HL-60 (cell line): Measurements from ENCODE around the gene CAMKK2.

Experiments
- DNase-seq, 2 experiments: peaks; one replicate each; pipeline ENCODE4 v3.0.0-alpha.2; 2010 to 2020; ENCODE audit warnings: low read depth in 1 of 2, low spot score in 1 of 2
- H3K27ac ChIP-seq: fragments of 250-450 bp; sonication (Bioruptor Pico); replicated peaks from 2 replicates; pipeline ENCODE4 v1.5.1; 2020; ENCODE audit warnings: mild to moderate bottlenecking, moderate library complexity
- H3K27me3 ChIP-seq: fragments of 250-450 bp; sonication (Bioruptor Pico); 2 replicates; pipeline ENCODE4 v1.5.1; 2021; ENCODE audit warnings: mild to moderate bottlenecking, moderate library complexity; ENCODE audit not compliant: insufficient read depth, poor library complexity, severe bottlenecking
- H3K4me3 ChIP-seq: replicated peaks from 2 replicates; pipeline ENCODE4 v1.5.1; 2011; ENCODE audit warnings: mild to moderate bottlenecking, control low read depth, low read length; ENCODE audit not compliant: insufficient read depth
- CTCF ChIP-seq: IDR thresholded peaks from one replicate; pipeline ENCODE4 v1.5.1; 2011; ENCODE audit warnings: low read length, control low read depth, inconsistent platforms; ENCODE audit not compliant: insufficient read depth
- GABPA ChIP-seq: IDR thresholded peaks from 2 replicates; pipeline ENCODE4 v1.6.1; 2012; ENCODE audit warnings: low read depth
- POLR2AphosphoS5 ChIP-seq: IDR thresholded peaks from 2 replicates; pipeline ENCODE4 v1.6.1; 2012; ENCODE audit warnings: low read depth
- REST ChIP-seq: IDR thresholded peaks from 2 replicates; pipeline ENCODE4 v1.6.1; 2012; ENCODE audit warnings: low read depth; ENCODE audit not compliant: insufficient replicate concordance
- SPI1 ChIP-seq: IDR thresholded peaks from 2 replicates; pipeline ENCODE4 v1.6.1; 2012; ENCODE audit warnings: low read depth, mild to moderate bottlenecking, borderline replicate concordance

CAMKK2 gene

GRCh38 chr12:121217063-121217462 is 79.4 kb downstream of the CAMKK2 start:
- Histone ChIP-seq H3K4me3 (no peak overlapping the region), H3K27ac (no peak overlapping the region), H3K27me3 (no peaks in the 10 kb centered on the region)
- TF ChIP-seq CTCF: no peak
- TF ChIP-seq SPI1: no peak
- DNase-seq: no peak

GRCh38 chr12:121216102-121216501 is 80.4 kb downstream of the CAMKK2 start:
- H3K4me3 ChIP-seq: no peak overlapping the region
- no peaks in the 10 kb centered on the region for H3K27me3 ChIP-seq
- TF ChIP-seq CTCF (no peak), REST (no peak), GABPA (no peak), POLR2AphosphoS5 (no peak), SPI1 (no peak)
- H3K27ac ChIP-seq: no peak overlapping the region
- DNase-seq: no peak

- H3K4me3 ChIP-seq: no peak overlapping the region
- peak overlapping the region; percentile 24 for H3K27ac ChIP-seq
- TF ChIP-seq SPI1 (no peak), POLR2AphosphoS5 (no peak), CTCF (no peak), REST (no peak), GABPA (no peak)
- no peaks in the 10 kb centered on the region for H3K27me3 ChIP-seq
- no peak for DNase-seq
These were observed 81.4 kb downstream of the CAMKK2 start for GRCh38 chr12:121214855-121215745.

- Histone ChIP-seq H3K27me3 (no peaks in the 10 kb centered on the region), H3K27ac (peak overlapping the region; percentile 24), H3K4me3 (no peak overlapping the region)
- TF ChIP-seq POLR2AphosphoS5 (no peak), CTCF (no peak), GABPA (no peak), SPI1 (no peak), REST (no peak)
- peak; percentile 28 to 85 for DNase-seq
These were observed 82.2 kb downstream of the CAMKK2 start for GRCh38 chr12:121214166-121214777.
